ENCODE measurements around the gene APCDD1L. TPM values are rescaled to one million over a fixed set of nuclear protein-coding genes. Genes with fewer than 3 reads are reported as not detected.
A peak's percentile ranks its signal among the peaks of the same experiment; 100 is the strongest.

The APCDD1L gene
- total RNA-seq, 4 donors from 2014 or later, result 0.33 to 1.7 (median 1.1) TPM

- WGBS, result 64% methylated on average over 14 of the region's 17 CpGs
- intact Hi-C loops (cut with DNase I), result no loop called here
- DNase-seq (ENCODE audit: extremely low spot score), result no peak
Observed at GRCh38 chr20:58512808-58513552, 2.2 kb downstream of the APCDD1L start.

GRCh38 chr20:58511861-58512260 is 3.3 kb downstream of the APCDD1L start:
- H3K27ac ChIP-seq (replicated peaks in 1 of 4), result no peak overlapping the region
- peaks cover 0 to 38% (median 6%) of the 10 kb centered on the region in 4 donors for H3K27me3 ChIP-seq
- 82% methylated on average over 9 of the region's 9 CpGs for WGBS
- intact Hi-C loops (cut with DNase I), result no loop called here
- no peaks in the 10 kb centered on the region for H3K36me3 ChIP-seq
- TF ChIP-seq POLR2A (IDR thresholded peaks at IDR 0.05; ENCODE audit: low read depth) (no peak), CTCF (IDR thresholded peaks at IDR 0.05) (no peak), EP300 (IDR thresholded peaks at IDR 0.05) (no peak), POLR2AphosphoS5 (IDR thresholded peaks at IDR 0.05) (no peak)
- H3K9me3 ChIP-seq, result peaks cover 0 to 4% (median 0%) of the 10 kb centered on the region in 4 donors
- no peak overlapping the region for H3K4me3 ChIP-seq
- DNase-seq (ENCODE audit: extremely low spot score), result no peak
- H3K4me1 ChIP-seq, result peaks cover 0 to 20% (median 14%) of the 10 kb centered on the region in 4 donors

More at GRCh38 chr20:58512808-58513552, 2.2 kb downstream of the APCDD1L start:
- peaks cover 0 to 38% (median 6%) of the 10 kb centered on the region in 4 donors for H3K27me3 ChIP-seq
- no peak overlapping the region for H3K4me3 ChIP-seq
- no peaks in the 10 kb centered on the region for H3K9me3 ChIP-seq
- no peak overlapping the region for H3K27ac ChIP-seq (replicated peaks in 1 of 4)
- H3K36me3 ChIP-seq, result no peaks in the 10 kb centered on the region
- TF ChIP-seq POLR2AphosphoS5 (IDR thresholded peaks at IDR 0.05) (no peak), EP300 (IDR thresholded peaks at IDR 0.05) (no peak), CTCF (IDR thresholded peaks at IDR 0.05) (no peak), POLR2A (IDR thresholded peaks at IDR 0.05; ENCODE audit: low read depth) (no peak)
- H3K4me1 ChIP-seq, result peaks cover 0 to 20% (median 14%) of the 10 kb centered on the region in 4 donors

DNA sequence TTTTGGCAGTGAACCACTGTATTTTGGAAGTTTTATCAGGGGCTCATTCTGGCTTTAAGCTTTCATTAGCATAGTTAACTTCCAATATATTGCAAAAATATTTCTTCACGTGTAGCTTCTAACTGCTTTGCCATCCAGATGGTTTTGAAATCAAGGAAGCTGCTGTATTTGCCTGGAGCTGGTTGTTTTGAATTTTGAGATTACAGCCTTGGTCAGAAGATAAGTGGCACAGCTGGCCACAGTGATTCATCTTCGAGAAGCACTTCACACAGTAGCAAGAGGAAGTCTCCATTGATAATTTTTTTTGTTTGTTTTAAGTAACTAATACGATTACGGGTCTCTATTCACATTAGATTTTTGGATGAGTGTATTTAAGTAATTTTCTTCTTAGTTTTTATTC is 3.8 kb downstream of the APCDD1L start:
- peak; percentile 50 for DNase-seq (ENCODE audit: extremely low spot score)
- WGBS, result 39% methylated on average over 4 of the region's 4 CpGs
- intact Hi-C loops (cut with DNase I), result no loop called here
- peaks cover 0 to 38% (median 6%) of the 10 kb centered on the region in 4 donors for H3K27me3 ChIP-seq
- no peak overlapping the region for H3K4me3 ChIP-seq
- H3K4me1 ChIP-seq, result peaks cover 0 to 20% (median 14%) of the 10 kb centered on the region in 4 donors
- H3K27ac ChIP-seq (replicated peaks in 1 of 4), result no peak overlapping the region
- TF ChIP-seq CTCF (IDR thresholded peaks at IDR 0.05), result no peak
- no peak for TF ChIP-seq POLR2A (IDR thresholded peaks at IDR 0.05; ENCODE audit: low read depth)
- no peak for TF ChIP-seq EP300 (IDR thresholded peaks at IDR 0.05)
- no peak for TF ChIP-seq POLR2AphosphoS5 (IDR thresholded peaks at IDR 0.05)
- H3K36me3 ChIP-seq, result no peaks in the 10 kb centered on the region
- H3K9me3 ChIP-seq, result peaks cover 0 to 9% (median 0%) of the 10 kb centered on the region in 4 donors

DNA sequence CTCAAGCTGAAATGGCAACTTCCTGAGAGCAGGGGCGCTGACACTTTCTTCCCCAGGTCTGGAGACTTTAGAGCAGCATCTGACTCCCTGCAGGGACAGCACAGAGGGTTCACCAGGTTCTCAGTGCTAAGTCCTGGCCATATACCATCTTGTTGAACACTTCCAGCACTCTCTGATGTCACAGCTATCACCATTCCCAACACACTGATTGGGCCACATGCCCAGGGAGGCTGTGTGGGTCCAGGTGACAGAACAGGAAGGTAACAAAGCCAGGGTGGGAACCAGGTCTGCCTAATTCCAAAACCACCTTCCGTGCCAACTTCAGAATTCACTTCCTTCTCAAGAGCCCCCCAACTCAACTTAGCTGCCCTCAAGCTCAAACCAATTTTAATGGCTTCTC is 4.3 kb downstream of the APCDD1L start:
- 93% methylated on average over 2 of the region's 2 CpGs for WGBS
- H3K27me3 ChIP-seq, result peaks cover 0 to 38% (median 6%) of the 10 kb centered on the region in 4 donors
- H3K4me1 ChIP-seq, result peaks cover 0 to 20% (median 14%) of the 10 kb centered on the region in 4 donors
- peak; percentile 60 for DNase-seq (ENCODE audit: extremely low spot score)
- intact Hi-C loops (cut with DNase I), result no loop called here
- H3K36me3 ChIP-seq, result no peaks in the 10 kb centered on the region
- no peak overlapping the region for H3K4me3 ChIP-seq
- H3K9me3 ChIP-seq, result peaks cover 0 to 12% (median 0%) of the 10 kb centered on the region in 4 donors
- TF ChIP-seq CTCF (IDR thresholded peaks at IDR 0.05) (no peak), POLR2A (IDR thresholded peaks at IDR 0.05; ENCODE audit: low read depth) (no peak), POLR2AphosphoS5 (IDR thresholded peaks at IDR 0.05) (no peak), EP300 (IDR thresholded peaks at IDR 0.05) (no peak)
- no peak overlapping the region for H3K27ac ChIP-seq (replicated peaks in 1 of 4)
